Measurements from ENCODE around the gene IL11RA. TPM values are rescaled to one million over a fixed set of nuclear protein-coding genes. Genes with fewer than 3 reads are reported as not detected.

Gene IL11RA
- total RNA-seq, 6 experiments from 2014 or later, result 9.7 to 21.5 (median 14.7) TPM

- TF ChIP-seq CTCF (IDR thresholded peaks at IDR 0.05) (no peak), POLR2A (IDR thresholded peaks at IDR 0.05) (no peak)
- Histone ChIP-seq H3K27me3 (no peaks in the 10 kb centered on the region), H3K9me3 (no peaks in the 10 kb centered on the region), H3K4me1 (peaks cover 0 to 27% (median 13%) of the 10 kb centered on the region in 4 donors), H3K27ac (no peak overlapping the region), H3K36me3 (no peaks in the 10 kb centered on the region), H3K4me3 (no peak overlapping the region)
- intact Hi-C loops (cut with DNase I), result no loop called here
- ATAC-seq, result no peak
- DNase-seq, result no peak
- 64% methylated on average over 5 of the region's 5 CpGs for WGBS (ENCODE audit: insufficient coverage, low coverage, low lambda C conversion rate, missing lambda C conversion rate)
These were observed 39.9 kb downstream of the IL11RA start for GRCh38 chr9:34691936-34692315.

- no peak for TF ChIP-seq CTCF (IDR thresholded peaks at IDR 0.05)
- TF ChIP-seq POLR2A (IDR thresholded peaks at IDR 0.05), result no peak
- 42% methylated on average over 2 of the region's 2 CpGs for WGBS (ENCODE audit: insufficient coverage, low coverage, low lambda C conversion rate, missing lambda C conversion rate)
- Histone ChIP-seq H3K9me3 (no peaks in the 10 kb centered on the region), H3K4me3 (no peak overlapping the region), H3K27me3 (no peaks in the 10 kb centered on the region), H3K36me3 (no peaks in the 10 kb centered on the region), H3K4me1 (peaks cover 0 to 17% (median 8%) of the 10 kb centered on the region in 4 donors), H3K27ac (no peak overlapping the region)
- ATAC-seq (no peak), DNase-seq (no peak)
- intact Hi-C loops (cut with DNase I), result no loop called here
These were observed 41.6 kb downstream of the IL11RA start for GRCh38 chr9:34693560-34693959.

- Histone ChIP-seq H3K27me3 (no peaks in the 10 kb centered on the region), H3K27ac (no peak overlapping the region), H3K9me3 (no peaks in the 10 kb centered on the region), H3K4me3 (no peak overlapping the region), H3K4me1 (peaks cover 0 to 5% (median 1%) of the 10 kb centered on the region in 4 donors), H3K36me3 (no peaks in the 10 kb centered on the region)
- TF ChIP-seq CTCF (IDR thresholded peaks at IDR 0.05), result no peak
- TF ChIP-seq POLR2A (IDR thresholded peaks at IDR 0.05), result no peak
- DNase-seq (no peak), ATAC-seq (no peak)
- intact Hi-C loops (cut with DNase I), result no loop called here
These were observed 42.8 kb downstream of the IL11RA start for GRCh38 chr9:34694811-34695210.

- 44% methylated on average over 12 of the region's 52 CpGs for WGBS (ENCODE audit: insufficient coverage, low coverage, low lambda C conversion rate, missing lambda C conversion rate)
- peak; percentile 90 to 94 (median 92) for ATAC-seq
- Histone ChIP-seq H3K4me3 (peak overlapping the region; percentile 56 to 70 (median 67)), H3K36me3 (no peaks in the 10 kb centered on the region), H3K27ac (peak overlapping the region; percentile 12 to 72 (median 50)), H3K4me1 (peaks cover 0 to 2% (median 0%) of the 10 kb centered on the region in 4 donors), H3K27me3 (no peaks in the 10 kb centered on the region), H3K9me3 (no peaks in the 10 kb centered on the region)
- intact Hi-C loops (cut with DNase I), result no loop called here
- DNase-seq, result peak; percentile 72 to 79 (median 78)
- TF ChIP-seq POLR2A (IDR thresholded peaks at IDR 0.05) (no peak), CTCF (IDR thresholded peaks at IDR 0.05) (peak; percentile 85 to 94 (median 90))
These were observed 49.2 kb downstream of the IL11RA start for GRCh38 chr9:34701023-34701768.

Measured in right lobe of liver (tissue), 6 donors.